NCI-H748 (cell line): ENCODE measurements around the gene MMP19.
"Not testable (repeated sequence)": the region's sequence is repeated elsewhere in the genome, so short reads cannot be mapped to it uniquely, and the experiment has no call there.

Experiments
- DNase-seq: peaks from one replicate; lab custom pipeline; 2025; ENCODE audit not compliant: unreplicated experiment; lab: John Stamatoyannopoulos, UW

MMP19 gene

DNA sequence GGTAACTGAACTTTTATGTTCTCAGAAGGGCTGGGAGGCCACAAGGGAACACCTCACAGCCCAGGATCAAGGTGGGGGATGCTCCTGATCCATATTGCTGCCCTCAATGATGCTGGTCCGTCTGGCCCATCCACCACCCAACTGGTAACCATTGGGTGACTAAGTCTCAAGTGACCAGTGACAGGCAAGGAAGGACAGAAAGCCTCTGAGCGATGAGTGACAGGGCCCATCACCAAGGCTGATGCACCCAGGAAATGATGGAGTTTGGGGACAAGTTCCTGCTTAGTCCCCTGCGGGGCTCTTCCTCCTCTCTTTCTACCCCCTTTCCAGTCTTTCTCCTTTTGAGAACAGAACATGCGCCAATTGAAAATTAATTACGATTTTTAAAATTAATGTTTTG lies 2.6 kb upstream of the MMP19 start:
- DNase-seq = no peak

DNA sequence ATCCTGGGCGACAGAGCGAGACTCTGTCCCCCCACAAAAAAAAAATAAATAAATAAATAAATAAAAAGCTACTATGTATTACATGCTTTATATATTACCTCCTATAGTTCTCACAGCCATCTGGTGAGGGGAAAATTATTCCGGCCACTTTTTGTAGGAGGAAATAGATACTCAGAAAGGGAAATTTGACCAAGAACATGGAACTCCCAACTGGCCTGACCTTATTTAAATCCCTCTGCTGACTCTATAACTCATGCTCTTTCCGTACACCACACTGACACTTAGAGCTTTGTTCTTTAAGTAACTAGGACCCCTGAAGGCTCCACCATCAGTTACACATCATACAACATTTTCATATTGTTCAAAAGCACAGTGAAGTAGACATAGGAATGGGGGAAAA lies 2.2 kb upstream of the MMP19 start:
- DNase-seq = no peak

DNA sequence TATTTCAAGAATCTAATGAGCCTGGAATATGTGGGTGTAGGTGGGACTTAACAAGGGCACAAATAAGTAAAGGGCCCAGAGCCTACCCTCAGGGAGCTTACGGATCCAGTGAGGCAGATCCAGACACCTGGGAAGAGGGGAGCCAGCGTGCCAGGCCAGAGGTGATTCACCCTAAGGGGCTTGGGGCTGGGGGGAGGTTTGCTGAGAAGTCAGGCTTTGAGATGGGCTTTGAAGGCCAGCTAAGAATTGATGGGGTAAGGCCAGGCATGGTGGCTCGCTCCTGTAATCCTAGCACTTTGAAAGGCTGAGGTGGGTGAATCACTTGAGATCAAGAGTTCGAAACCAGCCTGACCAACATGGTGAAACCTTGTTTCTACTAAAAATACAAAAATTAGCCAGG lies 695 bp upstream of the MMP19 start:
- no peak for DNase-seq

DNA sequence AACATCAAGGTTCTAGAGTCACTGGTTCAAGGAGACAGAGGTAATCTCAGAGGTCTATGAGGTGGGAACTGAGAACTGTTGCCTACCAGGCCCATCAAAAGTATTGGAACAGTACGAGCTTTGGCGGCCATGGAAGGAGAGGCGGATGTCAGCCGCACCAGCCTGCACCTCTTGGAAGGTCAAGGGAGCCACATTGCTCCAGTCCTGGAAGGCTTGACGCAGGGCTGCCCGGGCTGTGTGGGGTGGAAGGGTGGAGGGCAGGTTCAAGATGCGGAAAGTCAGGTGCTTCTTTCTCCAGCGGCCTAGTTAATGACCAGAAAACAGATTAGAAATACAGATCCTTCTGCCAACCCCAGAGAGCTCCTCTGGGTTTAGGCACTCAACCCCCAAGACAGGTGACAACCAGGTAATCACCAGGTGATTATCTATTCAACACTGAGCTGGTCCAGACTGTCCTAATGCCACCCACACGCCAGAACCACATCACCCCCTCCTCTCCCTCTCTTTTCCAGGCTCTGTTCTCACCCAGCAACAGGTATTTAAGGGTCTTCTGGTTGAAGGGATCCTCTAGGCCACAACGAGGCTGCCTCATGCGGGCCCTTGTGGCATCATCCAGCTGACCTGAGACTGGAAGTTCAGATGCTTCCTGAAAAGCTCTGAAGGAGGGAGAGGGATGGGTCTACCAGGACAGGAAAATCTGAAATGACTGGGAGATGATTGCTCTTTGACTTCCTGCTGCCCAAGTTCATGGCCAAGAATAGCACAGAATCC lies 2.0 kb downstream of the MMP19 start:
- no peak for DNase-seq

DNA sequence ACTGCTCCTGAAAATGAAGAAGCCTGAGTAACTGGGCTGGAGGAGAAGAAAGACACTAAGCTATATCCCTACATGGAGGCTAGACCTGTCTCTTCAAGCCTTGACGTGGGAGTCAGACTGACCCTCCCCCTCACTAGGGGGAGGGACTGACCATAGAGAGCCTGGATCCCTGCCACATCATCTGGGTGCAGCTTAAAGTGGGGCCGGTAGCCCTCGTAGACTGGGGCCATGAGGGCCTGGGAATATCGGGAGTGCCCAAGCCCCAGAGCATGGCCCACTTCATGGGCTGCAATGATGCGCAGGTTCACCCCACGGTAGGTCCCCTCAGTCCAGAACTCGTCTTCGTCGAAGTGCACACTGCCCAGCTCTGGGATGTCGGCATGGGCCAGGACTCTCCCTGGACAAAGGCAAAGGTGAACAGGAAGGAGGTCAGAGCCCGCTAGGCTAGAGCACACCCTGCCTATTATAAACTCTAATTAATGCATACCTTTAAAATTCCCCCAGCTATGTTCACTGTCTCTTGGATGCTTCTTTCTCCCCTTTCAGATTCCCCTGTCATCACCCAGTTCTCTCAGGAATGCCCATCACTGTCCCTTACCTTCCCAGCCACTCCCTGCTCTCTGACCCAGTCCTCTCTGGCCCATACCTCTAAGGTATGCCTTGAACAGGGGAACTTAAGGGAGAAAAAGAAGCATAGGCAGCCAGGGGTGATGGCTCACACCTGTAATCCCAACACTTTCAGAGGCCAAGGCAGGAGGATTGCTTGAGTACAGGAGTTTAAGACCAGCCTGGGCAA lies 3.2 kb downstream of the MMP19 start:
- DNase-seq = no peak

DNA sequence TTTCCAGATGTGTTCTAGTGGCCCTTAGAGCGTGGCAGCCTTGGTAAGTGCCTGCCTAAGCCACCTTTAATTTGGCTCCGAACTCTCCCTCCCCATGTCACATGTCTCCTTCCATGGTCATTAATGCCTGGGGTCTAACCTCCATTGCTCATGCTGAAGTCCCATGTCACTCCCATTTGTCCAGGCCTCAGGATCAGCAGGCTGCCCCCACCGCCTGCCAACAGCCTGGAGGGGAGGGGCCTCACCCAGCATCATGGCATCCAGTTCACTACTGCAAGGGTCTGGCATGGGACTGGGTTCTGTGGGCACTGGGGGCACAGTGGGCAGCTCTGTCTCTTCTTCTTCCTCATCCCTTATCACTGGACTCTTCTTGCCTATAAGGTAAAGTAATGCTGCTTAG lies 4.4 kb downstream of the MMP19 start:
- no peak for DNase-seq

DNA sequence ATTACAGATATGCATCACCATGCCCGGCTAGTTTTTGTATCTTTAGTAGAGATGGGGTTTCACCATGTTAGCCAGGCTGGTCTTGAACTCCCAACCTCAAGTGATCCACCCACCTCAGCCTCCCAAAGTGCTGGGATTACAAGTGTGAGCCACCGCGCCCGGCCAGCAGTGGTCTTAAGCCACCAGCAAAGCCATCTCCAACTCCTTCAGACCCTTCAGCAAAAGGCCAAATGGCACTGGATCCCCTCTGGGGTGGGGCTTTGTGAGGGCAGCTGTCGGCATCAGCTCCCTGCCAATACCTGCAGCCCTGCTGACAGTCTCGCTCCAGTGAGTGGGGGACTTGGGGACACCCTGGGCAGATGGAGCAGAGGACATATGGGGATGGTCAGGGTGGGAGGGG lies 8.3 kb downstream of the MMP19 start:
- not testable (repeated sequence) for DNase-seq

DNA sequence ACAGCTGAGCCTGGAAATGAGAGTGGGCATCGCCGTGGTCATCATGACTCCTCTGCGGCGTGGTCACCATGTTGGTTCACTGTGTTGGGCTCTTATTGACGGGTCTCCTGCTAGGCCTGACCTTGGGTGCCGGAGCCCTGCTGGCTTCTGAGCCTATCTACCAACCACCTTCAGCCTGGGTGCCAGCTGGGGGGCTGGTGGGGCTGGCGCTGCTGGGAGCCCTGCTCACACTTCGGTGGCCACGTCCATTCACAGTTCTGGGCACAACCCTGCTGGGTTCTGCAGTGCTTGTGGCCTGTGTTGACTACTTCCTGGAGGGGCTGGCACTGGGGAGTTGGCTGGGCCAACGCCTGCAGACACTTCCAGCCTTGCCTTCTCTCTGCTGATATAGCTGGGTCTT lies 9.7 kb downstream of the MMP19 start:
- no peak for DNase-seq

DNA sequence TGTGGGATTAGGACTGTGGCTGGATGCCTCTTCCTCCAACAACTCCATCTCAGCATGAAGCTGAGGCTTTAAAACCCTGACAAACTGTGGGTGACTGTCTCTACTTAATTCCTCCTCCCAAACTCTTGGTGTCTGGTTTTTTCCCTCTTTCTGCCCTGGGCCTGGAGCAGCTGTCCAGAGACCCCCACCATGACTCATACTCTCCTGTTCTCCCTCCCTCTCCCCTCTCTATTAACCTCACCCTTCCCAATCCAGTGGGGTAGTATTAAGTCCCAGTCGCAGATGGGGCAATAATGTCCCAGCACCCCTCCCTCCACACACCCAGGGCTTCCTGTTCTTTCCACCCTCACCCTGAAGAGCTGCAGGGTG lies 11.3 kb downstream of the MMP19 start:
- DNase-seq = no peak

DNA sequence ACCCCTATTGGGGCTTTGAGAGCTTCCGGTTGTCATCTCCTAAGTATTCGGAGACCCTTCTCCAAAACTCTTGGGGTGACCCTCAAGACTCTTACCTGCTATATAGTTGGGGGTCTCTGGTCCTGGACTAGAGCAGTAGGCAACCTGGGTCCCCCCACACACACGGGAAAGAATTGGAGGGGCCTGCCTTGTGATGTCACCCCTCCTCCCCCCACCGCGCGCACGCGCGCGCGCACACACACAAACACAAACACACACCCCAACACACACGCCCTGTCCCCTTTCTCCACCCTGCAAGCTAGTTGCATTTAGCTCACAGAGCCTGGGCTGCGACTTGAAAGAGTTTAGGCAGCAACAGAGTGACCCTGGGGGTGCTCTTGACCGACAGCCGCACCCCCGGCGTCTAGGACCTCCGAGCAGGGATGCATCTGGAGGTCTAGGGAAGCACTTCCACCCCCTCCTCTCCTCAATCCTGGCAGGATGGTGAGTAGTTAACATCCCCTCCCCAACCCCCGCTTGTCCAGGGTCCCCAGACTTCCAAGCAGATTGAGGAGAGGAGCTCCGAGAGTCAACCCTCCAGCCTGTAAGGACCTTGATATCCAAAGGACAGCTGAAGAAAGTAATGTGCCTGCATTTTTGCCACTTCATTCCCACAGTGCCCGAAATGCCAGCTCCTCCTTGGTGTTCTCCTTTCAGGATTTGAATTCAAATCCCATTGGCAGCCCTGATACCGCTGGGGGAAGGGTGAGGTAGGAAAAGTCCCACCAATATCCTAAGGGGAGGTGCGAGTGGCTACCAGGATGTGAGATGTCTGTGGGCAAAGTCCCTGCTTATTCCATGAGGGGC lies 11.9 kb downstream of the MMP19 start:
- peak; percentile 83 for DNase-seq

DNA sequence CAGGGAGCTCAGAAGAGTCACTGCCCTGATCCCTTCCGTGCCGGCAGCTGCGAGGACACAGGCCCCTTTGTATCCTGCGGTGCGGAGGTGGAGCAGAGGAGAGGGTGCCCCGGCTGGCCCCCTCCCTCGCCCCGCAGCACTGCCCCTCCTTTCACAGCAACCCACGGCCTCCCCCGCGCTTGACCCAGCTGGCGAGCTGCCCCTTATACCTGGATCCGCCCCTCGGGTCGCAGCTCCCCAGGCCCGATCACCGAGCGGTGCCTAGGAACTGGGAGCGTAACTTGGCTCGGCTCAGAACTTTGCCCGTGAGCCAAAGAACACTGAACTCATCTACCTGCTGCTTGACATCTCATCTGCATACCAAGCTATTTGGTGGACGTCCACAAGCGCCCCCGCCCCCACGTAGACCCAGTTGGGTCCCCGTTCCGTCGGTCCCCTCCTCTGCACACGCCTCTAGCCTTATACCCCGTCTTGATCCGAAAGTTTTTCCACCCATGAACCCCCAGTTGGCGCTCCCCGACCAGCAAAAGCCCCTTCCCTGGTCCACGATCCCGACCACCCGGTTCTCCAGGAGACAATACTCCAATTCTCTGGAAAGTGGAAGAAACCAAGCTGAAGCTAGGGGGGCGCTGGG lies 12.7 kb downstream of the MMP19 start:
- peak; percentile 76 for DNase-seq

DNA sequence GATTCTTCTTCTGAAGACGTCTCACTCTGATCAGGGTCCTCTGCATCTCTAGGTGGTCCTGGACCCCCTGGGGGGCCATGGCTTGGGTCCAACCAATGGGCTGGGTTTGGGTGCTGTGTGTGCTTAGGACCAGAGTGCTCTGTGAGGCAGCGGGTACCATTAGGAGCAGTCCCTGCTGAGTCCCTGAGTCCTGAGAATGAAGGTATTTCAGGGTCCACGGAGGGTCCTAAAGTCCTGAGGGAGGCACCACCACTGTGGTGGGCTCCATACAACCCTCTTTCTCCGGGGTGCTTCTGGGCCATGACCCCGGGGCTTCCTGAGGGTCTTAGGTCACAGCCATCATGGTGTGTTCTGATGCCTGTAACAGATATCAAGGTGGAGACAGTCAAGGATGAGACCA lies 14.4 kb downstream of the MMP19 start:
- no peak for DNase-seq

DNA sequence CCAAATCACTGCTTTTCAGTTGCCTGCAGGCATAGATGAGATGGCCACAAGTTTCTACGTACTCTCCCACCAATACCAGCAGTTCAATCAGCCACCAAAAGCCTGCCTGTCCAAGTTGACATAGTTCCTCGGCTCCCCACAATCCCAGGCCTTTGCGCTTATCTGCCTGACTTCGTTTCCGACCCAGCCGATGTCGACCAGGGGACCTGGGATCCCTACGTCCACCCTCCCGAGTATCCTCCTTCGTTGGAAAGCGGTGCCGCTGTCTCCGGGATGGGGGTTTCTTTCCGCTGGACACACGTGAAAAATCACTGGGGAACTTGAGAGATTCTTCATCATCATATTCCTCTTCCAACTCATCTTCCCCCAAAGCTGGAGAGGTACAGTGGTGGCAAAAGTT lies 14.9 kb downstream of the MMP19 start:
- no peak for DNase-seq

DNA sequence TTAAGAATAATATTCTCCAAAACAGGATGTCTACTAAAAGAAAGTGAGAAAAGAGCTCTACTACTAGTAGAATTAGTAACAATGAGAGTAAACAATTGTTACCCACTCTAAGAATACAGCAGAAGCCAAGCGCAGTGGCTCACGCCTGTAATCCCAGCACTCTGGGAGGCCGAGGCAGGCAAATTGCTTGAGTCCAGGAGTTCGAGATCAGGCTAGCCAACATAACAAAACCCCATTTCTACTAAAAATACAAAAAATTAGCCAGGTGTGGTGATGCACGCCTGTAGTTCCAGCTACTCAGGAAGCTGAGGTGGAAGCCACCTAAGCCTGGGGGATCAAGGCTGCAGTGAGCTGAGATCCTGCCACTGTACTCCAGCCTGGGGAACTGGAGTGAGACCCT lies 18.0 kb downstream of the MMP19 start:
- no peak for DNase-seq

DNA sequence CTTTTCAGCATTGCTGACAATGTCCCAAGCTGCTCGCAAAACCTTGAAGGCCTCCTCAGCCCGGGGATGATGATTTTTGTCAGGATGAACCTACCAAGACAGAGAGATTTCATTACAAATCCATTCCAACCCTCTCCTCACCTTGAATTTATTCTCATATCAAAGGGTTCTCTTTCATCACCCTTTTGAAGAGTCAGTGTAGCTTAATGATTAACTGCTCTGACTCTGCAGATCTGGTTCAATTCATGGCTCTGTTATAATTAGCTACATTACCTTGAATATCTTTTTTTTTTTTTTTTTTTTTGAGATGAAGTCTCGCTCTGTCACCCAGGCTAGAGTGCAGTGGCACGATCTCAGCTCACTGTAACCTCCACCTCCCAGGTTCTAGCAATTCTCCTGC lies 19.3 kb downstream of the MMP19 start:
- DNase-seq = no peak

DNA sequence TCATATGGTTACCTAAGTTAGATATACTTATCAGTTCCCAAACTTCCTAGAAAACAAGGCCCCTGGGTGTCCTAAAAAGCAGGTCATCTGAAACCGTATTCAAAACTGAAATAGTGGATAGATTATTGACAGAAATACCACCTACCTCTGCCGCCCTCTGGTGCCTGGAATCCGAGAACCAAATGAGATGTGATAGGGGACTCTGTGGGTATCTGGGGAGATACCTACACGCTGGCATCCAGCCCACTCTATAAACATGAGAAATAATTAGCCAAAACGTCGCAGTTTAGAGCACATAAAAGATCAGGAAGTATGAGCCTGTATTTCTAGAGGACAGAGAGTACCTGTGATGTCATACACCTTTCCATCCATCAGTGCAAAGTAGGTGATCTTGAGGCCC lies 20.5 kb downstream of the MMP19 start:
- DNase-seq = no peak

DNA sequence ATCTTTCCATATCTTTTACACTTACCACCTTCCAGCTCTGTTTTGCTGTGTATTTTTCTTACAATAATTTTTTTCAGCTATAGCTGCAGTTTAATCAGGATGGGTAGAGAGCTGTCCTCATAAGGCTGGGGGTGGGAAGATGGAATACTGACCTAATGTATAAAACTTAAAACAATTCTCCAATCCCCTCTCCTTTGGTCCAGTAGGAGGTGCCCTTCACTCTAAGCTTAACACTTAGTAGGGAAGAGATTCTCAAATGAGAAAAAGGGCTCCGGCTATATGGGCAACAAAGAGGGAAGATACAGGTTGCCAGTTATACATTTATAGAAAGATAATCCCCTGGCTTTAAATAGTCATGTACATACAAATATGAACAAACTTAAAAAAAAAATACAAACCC lies 22.1 kb downstream of the MMP19 start:
- no peak for DNase-seq

DNA sequence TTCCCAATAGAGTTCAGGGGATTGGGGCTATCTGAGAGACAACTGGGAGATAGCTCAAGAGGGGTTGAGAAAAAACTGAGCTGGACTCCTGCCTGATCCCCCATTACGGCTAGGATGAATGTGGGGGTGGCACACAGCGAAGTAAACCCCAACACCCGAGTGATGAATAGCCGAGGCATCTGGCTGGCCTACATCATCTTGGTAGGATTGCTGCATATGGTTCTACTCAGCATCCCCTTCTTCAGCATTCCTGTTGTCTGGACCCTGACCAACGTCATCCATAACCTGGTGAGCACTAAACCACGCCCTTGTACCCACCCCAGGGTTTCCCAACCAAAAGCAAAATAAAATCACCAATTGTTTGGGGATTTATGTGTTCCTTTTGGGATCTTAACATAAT lies 23.9 kb downstream of the MMP19 start:
- DNase-seq = no peak

DNA sequence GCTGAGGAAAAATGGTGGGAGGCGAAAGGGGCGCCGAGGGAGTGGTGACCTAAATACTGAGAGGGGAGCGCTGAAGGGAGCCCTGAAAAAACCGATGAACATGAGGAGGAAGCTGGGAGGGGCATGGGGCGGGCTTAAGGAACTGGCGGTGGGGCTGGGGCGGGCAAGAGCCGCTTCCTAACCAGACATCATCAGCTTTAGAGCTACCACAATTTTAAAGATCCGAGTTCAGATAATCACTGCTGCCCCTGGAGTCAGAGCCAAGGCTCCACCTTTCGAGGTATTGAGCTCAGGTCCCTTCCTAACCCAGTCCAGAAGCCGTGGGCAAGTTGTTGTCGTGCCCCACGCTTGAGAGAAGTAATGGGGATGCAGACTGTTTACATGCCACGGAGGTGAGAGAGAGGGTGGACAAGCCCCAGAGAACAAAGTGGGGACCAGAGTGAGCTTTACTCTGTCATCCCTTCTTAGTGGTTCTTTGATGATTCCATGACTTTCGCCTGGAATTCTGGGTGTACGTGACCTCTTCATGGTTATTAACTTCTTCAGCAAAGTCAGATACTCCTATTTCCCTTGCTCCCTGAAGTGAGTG lies 24.5 kb downstream of the MMP19 start:
- DNase-seq = peak; percentile 31

DNA sequence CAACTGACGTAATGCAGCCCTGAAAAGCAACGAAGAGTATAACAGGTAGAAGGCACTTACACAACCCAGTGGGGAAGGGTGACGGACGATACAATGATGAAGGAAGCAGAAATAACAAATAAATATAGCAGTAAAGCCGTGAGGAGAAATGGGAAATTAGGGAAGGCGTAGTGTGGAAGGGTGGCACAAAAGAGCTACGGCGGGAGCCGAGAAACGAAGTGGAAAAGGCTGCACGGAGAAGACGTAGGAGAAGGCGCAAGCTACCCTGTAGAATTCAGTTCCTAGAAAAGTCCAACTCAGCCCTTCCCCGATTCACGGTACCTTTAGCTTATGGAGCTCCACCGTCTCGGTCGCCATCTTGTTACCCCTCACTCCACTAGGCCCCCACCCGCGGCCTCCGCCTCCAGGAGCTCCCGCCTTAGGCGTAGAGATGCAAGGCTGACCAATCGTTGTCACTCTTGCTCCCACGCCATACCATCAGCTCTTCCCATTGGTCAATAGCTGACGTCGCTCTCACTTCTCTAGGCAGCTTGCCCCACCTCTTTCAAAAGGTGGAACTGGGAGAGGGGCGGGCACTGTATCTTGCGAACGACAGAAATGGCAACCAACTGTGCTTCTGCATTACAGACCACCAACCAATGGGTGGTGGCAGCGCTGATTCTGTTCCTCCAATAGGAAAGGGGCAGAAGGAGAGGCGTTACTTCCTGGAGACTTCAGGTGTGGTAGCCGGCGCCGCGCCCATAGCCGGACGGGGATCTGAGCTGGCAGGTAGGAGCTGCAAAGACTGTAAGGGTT lies 25.2 kb downstream of the MMP19 start, which contains the start of the genes ORMDL2 and SARNP:
TSS of gene ORMDL2 (plus strand) at position 697 of the 795 bp plus-strand sequence. CDS start 959 bp downstream, outside the sequence.
TSS of gene SARNP (minus strand) at position 380 of the 795 bp plus-strand sequence. CDS start at position 357, 23 bp downstream.
- peak; percentile 100 for DNase-seq
